GM18870 (cell line): ENCODE measurements around the gene SAMM50.

Source experiments
- ATAC-seq: cut with Tn5 transposase; IDR thresholded peaks from one replicate; pipeline ENCODE4 v1.9.1; 2021; ENCODE audit warnings: moderate library complexity; ENCODE audit not compliant: unreplicated experiment

Gene SAMM50

DNA sequence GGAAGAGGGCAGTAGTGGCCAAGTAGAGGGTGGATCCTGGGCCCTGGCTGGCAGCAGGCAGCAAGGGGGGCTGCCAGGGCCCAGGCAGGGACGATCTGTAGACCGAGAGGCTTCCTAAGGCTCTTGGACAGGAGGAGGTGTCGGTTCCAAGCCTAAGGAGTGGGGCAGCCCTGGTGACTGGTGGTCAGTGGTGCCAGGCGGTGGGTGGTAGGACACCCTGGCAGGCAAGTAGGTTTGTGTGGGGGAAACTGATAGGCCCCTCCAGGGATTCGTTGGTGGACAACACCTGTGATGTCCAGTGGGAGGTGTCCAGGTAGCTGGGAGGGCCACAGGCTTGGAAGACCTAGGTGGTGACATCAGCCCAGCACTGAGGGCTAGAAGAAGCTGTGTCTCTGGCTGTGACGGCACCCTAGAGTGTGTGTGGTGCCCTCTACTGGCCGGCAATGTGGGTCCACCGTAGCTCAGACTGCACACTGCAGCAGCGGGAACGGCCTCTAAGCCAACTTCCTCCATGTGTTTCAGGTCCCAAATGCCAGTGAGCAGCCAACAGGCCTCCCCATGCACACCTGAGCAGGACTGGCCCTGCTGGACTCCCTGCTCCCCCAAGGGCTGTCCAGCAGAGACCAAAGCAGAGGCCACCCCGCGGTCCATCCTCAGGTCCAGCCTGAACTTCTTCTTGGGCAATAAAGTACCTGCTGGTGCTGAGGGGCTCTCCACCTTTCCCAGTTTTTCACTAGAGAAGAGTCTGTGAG, 9.4 kb upstream of the SAMM50 start:
- ATAC-seq = no peak

DNA sequence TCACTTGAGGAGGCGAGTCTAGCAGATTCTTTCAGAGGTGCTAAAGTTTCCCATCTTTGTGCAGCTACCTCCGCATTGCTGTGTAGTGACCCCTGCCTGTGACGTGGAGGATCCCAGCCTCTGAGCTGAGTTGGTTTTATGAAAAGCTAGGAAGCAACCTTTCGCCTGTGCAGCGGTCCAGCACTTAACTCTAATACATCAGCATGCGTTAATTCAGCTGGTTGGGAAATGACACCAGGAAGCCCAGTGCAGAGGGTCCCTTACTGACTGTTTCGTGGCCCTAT, 8.9 kb upstream of the SAMM50 start:
- ATAC-seq = no peak

DNA sequence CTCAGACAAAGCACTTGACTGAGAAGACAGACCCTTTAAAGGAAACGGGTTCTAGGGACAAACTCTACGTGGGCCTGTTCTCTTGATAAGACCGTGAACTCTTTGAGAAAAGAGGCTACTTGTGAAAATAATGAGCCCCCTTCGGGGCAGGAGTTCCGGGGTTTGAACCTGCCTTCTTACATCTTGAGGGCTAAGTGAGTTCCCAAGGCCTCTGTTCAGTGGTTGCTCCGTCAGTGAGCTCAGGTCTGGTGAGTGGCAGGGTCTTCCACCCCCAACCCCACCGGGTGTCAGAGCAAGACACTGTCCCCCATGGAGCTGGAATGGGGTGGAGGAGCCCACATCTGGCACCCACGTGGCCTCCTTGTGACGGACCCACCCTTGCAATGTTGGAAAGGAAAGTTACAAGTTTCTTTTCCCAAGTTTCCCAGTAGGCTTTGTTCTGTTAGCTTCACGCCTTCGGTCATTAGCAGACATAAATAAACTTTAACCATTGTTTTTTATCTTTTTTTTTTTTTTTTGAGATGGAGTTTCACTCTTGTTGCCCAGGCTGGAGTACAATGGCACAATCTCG, 6.3 kb upstream of the SAMM50 start:
- ATAC-seq = no peak

DNA sequence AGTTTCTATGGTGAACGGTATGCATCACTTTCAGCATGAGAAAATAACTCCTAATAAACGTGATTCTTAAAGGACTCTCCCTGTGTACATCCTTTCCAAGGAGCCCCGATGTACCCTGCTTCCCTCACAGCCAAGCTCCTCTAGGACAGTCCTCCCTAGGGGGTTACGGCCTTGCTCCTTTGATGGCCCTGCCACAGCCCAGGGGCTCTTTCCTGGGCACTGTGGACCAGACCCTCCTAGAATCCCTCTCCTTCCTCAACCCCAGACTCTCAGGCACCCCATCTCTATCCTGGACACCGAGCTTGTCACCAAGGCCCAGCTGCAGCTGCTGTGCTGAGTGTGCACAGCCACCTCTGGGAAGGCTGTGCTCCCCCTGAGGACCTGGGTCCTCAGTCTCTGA, 3.9 kb upstream of the SAMM50 start:
- no peak for ATAC-seq

DNA sequence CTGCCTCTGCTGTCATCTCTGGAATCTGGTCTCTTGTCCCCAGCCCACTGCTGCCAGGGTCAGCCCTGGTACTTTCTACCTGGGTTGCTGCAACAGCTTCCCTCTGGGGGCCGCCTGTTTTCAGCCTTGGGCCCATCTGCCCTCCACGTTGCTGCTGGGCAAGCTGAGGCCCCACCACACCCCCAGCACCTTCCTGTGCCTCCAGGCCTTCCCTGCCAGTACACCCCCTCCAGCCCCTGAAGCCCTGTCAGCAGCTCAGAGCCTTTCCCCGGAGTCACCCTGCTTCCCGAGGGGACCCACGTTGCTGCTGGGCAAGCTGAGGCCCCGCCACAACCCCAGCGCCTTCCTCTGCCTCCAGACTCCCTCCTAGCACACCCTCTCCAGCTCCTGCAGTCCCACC, 3.3 kb upstream of the SAMM50 start:
- no peak for ATAC-seq

DNA sequence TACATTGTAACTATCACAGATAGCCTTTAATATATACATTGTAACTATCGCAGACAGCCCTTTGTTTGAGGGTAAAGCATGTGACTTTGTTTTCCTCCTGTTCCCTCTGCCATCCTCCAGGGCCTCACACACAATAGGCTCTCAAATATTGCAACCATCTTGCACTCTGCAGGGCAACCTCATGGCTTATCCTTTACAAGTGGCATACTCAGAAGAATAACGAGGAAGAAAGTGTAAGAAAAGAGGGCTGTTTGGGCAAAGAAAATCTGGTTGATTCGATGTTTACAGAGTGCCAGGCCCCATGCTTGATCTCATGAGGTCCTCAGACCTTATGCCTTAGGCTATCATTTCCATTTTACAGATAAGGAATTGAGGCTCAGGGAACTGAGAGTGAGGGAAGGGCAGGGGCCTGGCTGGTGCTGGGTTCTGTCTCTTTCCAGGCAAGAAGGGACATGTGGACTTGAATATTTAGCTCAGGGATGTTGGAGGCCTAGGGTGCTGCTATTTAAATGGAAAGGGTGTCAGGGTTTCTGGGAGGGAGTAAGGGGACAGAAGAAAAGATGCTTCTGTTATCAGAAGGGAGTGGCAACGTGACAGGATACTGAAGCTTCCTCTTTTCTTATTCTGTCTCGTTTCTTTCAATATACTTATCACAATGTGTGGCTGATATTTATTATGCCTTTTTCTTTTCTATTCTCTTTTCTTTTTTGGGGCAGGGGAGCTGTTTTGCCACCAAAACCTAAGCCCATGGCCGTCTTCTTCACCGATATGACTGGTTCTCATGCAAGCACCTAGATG, 1.1 kb upstream of the SAMM50 start:
- ATAC-seq = no peak

DNA sequence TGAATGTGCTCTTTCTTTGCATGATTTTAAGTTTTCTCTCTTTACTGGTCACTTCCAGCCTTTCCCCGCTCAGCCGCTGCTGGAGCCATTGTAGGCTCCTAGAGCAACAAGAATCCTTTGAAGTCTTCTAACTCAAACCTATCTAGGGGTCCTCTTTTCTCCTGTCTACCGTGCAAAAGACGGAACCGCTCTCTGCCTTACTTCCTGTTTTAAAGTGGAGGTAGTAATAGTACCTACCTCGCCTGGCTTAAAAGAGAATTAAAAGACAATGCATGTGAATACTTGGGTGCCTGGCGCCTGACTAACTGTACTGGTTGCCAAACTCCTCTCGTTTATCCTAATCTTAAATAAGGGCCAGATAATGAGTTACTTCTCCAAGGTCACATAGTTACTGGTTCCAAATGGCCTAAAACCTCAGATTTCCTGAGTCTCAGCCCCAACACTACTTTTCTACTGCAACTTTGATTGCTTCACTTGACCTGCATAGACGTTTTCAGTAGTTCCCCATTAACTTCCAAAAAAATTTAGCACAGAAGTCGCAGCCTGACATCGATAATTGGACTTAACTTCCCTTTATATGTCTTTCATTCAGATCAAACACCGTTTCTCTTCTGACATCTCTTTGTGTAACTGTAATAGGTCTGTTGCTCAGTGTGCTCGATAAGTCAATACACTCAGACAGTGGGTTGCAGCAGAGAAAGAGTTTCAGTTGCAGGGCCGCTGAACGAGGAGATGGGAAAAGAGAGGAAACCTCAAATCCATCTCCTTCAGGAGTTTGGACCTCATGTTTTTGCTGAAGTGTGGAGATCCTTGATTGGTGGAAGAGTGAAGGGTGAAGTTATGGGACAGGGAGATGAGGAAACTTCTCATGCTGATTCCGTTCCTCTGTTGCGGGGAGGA, 891 bp downstream of the SAMM50 start:
- ATAC-seq = no peak

DNA sequence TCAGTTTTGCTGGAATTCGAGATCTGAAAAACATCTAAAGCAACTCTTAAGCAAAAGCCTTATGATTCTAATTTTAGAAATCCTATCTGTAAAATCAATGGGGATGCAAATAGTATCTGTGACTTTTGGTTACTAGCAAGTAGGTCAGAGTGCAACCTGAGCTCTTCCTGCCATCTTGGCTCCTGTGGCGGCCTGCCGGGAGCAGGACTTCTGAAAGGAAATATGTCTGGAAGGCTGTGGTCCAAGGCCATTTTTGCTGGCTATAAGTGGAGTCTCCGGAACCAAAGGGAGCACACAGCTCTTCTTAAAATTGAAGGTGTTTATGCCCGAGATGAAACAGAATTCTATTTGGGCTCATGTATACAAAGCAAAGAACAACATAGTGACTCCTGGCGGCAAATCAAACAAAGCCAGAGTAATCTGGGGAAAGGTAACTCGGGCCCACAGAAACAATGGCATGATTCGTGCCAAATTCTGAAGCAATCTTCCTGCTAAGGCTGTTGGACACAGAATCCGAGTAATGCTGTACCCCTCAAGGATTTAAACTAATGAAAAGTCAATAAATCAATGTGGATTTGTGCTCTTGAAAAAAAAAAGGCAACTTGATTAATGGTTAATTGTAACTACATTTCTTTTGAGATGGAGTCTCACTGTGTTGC, 1.7 kb downstream of the SAMM50 start:
- ATAC-seq = no peak

DNA sequence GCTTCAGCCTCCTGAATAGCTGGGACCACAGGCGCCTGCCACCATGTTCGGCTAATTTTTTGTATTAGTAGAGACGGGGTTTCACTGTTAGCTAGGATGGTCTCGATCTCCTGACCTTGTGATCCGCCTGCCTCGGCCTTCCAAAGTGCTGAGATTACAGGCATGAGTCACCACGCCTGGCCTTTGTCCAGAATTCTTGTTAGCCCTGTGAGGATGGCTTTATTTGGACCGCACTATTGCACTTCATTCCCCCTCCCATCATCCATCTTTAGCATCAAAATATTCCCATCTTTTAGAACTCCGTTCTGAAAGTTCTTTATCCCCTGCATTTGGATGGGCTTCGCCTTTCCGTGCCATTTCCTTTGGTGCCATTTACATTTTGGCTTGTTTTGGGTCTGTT, 2.6 kb downstream of the SAMM50 start:
- ATAC-seq = no peak

DNA sequence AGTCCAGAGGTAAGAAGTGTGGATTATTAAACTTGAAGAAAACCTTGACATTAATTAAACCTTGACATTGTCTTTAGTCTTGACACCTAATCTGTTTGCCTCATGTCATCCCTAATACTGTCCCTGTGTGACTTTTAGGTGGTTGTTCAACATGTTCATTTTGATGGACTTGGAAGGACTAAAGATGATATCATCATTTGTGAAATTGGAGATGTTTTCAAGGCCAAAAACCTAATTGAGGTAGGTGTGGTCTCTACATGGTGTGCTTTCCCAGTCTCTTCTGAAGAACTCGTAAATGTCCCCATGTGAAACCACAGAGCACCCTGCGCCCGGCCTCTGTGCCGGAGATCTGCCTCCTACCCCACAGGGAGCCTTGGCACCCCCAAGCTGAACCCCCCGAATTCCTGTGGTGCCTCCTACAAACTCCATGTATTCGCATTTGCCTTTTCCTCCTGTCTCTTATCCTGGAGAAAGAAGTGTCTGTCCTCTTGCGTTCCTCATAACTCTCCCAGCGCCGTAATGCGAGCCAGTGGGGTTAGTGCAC, 9.1 kb downstream of the SAMM50 start:
- ATAC-seq = no peak

DNA sequence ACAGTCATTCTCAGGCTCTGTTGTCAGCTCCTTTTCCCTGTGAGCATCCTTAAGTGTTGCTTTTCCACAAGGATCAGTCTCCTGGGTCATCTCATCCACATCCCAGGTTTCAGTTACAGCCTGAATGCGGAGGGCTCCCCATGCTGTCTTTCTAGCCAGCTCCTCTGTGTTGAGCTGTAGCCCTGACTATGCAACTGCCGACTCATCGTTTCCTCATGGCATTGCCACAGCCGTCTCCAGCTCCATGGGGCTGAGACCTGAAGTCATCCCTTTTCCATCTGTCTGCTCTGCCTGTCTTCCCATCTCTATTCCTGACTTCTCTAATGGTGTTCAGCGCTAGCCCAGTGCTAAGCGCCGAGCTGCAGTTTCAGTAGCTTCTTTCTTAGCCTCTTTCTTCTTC, 11.8 kb downstream of the SAMM50 start:
- ATAC-seq = no peak

DNA sequence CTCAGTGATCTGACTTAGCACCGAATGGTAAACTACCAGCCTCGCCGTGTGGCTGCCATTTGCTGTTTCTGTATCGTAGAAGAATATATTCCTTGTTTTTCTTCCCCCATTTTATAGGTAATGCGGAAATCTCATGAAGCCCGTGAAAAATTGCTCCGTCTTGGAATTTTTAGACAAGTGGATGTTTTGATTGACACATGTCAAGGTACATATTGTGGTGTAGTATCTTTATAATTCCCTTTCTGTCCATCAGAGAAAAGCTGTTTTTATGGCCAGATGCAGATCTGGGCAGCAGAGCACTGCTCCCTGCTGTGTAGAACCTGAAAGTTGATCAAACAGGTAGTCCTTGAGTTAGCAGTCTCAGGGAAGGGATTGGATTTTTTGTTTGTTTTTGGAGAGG, 13.4 kb downstream of the SAMM50 start:
- ATAC-seq = no peak

DNA sequence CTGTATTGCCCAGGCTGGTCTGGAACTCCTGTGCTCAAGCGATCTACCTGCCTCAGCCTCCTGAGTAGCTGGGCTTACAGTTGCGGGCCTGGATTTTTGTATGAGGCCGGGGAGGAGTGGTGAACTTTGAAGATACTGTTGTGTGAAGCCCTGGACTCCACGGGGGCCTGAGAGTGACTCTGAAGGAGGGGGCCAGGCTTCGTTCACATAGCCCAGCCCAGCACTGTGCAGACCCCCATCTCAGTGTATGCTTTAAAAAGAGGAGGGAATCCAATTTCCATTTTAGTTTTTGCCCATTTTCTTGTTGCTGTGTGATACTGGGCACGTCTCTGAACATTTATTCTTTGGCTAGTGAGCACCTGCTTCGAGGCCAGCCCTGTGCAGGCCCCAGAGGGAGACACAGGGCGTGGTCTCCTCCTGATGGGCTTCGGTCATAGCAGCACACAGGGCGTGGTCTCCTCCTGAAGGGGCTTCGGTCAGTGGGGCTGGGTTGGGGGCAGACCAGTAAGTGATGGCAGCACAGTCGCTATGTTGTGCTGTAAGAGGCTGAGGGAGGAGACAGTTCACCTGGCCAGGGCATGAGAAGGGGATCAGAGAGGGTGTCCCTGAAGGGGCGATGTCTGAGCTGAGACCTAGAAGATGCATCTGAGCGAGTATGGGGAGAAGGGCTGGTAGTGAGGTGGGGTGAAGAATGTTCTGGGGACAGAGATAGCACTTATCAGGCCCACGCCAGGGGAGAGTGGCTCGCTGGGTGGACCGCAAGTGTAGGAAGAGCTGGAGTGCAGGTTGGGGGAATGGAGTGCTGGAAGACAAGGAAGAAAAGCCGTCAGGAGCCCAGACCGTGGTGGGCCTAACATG, 14.0 kb downstream of the SAMM50 start:
- ATAC-seq = no peak

DNA sequence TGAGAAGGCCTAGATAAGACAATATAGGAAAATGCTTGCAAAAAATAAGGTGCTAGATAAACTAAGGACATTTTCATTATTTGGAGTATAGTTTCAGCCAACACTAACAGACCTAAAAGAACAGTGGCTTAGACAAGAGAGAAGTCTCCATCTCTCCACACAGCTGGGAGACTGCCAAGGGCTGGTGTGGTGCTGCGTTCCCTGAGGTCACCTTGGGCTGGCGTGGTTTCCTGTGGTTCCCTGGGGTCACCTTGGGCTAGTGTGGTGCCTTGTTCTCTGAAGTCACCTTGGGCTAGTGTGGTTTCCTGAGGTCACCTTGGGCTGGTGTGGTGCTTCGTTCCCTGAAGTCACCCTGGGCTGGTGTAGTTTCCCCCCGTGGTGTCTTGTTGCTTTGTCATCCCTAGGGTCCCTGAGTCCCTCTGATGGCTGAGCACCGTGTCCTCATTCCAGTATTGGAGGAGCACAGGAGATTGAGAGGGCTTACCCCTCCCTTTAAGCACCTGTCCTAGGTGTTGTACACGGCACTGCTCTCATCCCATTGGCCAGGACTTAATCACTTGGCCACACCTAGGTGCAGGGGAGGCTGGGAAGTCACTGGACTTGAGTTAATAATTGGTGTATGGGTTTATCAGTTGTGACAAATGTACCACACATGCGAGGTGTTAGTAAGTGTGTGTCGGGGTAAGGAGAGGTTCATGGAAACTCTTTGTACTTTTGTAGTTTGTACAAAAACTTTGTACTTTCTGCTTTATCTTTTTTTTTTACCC, 14.9 kb downstream of the SAMM50 start:
- no peak for ATAC-seq

DNA sequence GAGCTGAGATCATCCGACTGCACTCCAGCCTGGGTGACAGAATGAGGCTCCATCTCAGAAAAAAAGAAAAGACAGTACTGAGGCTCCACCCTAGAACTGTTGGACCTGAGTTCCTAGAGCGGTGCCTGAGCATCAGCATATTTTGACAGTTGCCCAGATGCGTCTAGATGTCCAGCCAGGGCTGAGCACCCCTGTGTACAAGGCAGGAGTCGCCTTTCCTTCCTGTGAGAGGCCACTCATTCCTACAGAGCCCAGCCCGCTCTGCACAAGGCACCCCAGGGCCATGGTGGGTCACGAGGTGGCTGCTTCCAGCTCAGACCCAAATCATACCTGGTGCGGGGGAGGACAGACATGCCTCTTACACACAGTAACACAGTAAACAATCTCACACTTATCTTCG, 15.9 kb downstream of the SAMM50 start:
- ATAC-seq = no peak

DNA sequence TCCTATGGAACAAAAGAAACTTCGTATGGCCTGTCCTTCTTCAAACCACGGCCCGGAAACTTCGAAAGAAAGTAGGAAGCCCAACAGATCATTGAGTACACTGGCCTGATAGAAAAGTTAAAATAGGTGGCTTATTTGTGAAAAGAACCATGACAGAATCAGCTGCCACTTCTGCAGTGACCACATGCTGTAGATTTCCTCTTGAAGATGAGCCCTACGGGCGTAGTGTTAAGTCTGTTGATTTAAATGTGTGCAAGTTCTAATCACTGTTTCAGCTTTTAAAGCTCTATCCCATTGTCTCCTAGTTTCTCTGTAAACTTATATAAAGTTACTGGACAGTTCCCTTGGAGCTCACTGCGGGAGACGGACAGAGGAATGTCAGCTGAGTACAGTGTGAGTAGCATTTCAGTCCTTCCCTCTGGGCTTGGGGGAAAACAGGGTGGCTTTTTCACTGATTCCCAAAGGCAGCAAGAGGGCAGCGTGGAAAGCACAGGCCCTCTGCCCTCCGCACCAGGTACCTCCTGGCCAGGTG, 17.8 kb downstream of the SAMM50 start:
- no peak for ATAC-seq

DNA sequence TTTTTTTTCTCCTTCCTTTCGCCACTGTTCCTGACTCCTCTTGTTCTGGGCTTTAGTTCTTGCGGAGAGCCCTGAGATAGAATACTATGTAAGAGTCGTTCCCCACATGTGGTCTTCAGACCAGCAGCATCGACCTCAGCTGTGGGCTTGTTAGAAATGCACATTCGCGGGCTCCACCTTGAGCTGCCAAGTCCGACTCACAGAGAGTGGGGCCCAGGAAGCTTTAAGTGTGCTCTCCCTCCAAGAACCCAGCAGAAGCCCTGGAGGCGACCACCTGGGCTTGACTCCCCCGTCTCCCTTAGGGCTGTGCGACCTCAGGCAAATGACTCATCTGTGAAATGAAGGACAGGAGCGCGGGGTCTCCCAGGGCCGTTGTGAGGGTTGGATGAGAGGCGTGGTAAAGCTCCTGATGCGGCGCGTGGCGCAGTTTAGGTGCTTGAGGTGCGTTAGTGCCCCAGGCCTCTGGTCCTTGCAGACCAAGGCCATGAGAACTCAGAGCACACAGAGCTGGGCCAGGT, 18.8 kb downstream of the SAMM50 start:
- ATAC-seq = no peak

DNA sequence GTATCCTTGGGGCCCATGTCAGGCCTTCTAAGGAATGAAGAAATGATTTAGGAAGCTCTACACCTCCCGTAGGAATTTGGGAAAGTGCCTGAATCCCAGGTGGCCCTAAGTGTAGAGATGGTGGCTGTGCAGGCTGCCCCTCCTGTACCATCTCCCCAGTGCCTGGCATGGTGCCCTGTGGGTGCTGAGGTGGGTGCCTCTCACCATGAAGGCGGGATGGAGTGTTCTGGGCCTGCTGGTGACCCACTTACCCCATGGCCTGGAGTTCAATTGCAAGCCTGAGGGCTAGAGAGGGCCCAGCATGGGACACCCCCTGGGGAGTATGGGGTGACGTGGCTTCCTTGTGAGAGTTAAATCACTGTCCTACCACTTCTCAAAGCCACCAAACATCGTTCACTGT, 19.8 kb downstream of the SAMM50 start:
- ATAC-seq = no peak
